Fibroblast of the aortic adventitia (primary cell): ENCODE results near the gene GPC6. TPM values are rescaled to one million over a fixed set of nuclear protein-coding genes. Genes with fewer than 3 reads are reported as not detected.
"Not testable (repeated sequence)": the region's sequence is repeated elsewhere in the genome, so short reads cannot be mapped to it uniquely, and the experiment has no call there.

Source experiments
- DNase-seq: peaks from one replicate; pipeline ENCODE4 v3.0.0-alpha.2; 2010; ENCODE audit warnings: low read depth
- H3K4me3 ChIP-seq: 2 replicates; pipeline ENCODE4 v1.5.1; 2011; ENCODE audit warnings: low read depth, mild to moderate bottlenecking, control low read depth, low read length, moderate library complexity
- total RNA-seq: library from RNA; depleted of rRNA; stranded (reverse); fragments of >200 nt; gene quantifications from 2 replicates; pipeline ENCODE4 v1.2.3, GENCODE V29; 2012; ENCODE audit warnings: low replicate concordance
- TF ChIP-seq, protein P1 (sequence below): IDR thresholded peaks from 2 replicates; pipeline ENCODE4 v1.5.1; 2011; ENCODE audit warnings: mild to moderate bottlenecking, low read length, control low read depth, inconsistent platforms; ENCODE audit not compliant: insufficient read depth

Gene GPC6
- total RNA-seq, 1 donor, result 92.6 TPM

DNA sequence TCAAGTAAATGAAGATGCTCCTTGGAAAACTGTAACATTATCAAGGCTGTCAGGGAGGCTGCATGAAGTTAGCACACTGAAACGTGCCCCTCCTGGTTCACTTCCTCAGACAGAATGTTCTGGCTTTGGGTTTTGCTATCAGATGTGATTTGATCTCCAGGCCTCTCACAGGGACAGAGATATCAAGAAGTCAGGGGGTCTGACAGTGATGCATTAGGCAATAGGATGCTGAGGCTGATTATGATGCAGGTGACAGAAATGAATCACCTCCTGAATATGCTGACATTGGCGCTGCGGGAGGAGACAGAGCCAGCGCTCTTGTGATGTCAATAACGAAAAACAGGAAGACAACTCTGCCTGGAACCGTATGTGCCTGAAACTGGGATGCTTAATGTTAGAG lies 974.4 kb downstream of the GPC6 start:
- no peak for DNase-seq
- TF ChIP-seq, protein P1, sequence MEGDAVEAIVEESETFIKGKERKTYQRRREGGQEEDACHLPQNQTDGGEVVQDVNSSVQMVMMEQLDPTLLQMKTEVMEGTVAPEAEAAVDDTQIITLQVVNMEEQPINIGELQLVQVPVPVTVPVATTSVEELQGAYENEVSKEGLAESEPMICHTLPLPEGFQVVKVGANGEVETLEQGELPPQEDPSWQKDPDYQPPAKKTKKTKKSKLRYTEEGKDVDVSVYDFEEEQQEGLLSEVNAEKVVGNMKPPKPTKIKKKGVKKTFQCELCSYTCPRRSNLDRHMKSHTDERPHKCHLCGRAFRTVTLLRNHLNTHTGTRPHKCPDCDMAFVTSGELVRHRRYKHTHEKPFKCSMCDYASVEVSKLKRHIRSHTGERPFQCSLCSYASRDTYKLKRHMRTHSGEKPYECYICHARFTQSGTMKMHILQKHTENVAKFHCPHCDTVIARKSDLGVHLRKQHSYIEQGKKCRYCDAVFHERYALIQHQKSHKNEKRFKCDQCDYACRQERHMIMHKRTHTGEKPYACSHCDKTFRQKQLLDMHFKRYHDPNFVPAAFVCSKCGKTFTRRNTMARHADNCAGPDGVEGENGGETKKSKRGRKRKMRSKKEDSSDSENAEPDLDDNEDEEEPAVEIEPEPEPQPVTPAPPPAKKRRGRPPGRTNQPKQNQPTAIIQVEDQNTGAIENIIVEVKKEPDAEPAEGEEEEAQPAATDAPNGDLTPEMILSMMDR, result no peak
- no peak overlapping the region for H3K4me3 ChIP-seq

DNA sequence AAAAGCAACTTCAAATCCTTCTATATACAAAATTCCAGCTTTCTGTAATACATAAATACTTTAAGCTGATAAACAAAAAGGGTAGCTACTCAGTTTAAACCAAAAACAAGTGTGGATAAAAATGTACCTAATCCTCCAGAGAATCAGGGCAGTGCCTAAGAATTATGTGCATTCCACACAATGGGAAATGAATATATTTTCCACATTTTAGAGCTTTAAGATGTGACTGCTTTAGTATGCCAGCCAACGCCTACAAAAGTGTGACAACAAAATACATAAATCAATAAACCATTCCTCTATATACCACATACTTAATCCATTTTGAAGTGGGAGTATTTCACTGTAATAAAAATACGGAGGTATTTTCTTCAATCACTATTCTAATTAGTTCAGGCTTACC lies 977.6 kb downstream of the GPC6 start:
- no peak overlapping the region for H3K4me3 ChIP-seq
- DNase-seq, result no peak
- TF ChIP-seq, protein P1, result no peak

GRCh38 chr13:94204946-94205345 lies 978.3 kb downstream of the GPC6 start:
- no peak overlapping the region for H3K4me3 ChIP-seq
- DNase-seq, result no peak
- TF ChIP-seq, protein P1, result no peak

GRCh38 chr13:94205896-94206295 lies 979.3 kb downstream of the GPC6 start:
- H3K4me3 ChIP-seq, result no peak overlapping the region
- no peak for DNase-seq
- TF ChIP-seq, protein P1, result no peak

DNA sequence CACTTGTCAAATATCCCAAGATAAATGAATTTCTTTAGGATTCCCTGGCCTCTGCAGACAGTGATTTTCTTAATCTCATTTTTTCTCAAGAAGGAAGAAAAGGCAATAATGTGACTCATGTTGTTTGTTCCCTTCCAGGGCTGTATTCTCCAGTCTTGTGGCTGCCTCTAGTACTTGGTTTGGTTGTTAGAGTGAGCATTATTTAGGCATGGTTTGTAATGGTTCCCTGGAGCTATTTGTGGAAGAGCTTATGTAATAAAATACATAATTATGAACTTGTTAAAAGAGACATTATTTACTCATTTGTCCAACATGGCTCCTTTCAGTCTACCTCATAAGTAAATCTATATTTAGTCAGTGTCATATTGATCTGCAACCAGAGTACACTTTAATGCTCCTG lies 982.5 kb downstream of the GPC6 start:
- no peak overlapping the region for H3K4me3 ChIP-seq
- TF ChIP-seq, protein P1, result no peak
- no peak for DNase-seq

DNA sequence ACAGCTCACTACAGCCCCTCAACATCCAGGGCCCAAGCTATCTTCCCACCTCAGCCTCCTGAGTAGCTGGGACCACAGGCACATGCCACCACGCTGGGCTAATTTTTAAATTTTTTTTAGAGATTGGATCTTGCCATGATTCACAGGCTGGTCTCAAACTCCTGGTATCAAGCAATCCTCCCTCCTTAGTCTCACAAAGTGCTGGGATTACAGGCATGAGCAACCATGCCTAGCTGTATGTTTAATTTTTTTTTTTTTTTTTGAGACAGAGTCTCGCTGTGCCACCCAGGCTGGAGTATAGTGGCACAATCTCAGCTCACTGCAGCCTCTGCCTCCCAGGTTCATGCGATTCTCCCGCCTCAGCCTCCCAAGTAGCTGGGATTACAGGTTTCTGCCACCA lies 983.3 kb downstream of the GPC6 start:
- not testable (repeated sequence) for H3K4me3 ChIP-seq, DNase-seq

GRCh38 chr13:94210816-94211215 lies 984.2 kb downstream of the GPC6 start:
- TF ChIP-seq, protein P1, result no peak

More at GRCh38 chr13:94210816-94211215, 984.2 kb downstream of the GPC6 start:
- no peak for DNase-seq
- no peak overlapping the region for H3K4me3 ChIP-seq
